Kidney (tissue), 14 donors: ENCODE data around the gene SOAT2. TPM values are rescaled to one million over a fixed set of nuclear protein-coding genes. Genes with fewer than 3 reads are reported as not detected.
"Not testable (repeated sequence)": the region's sequence is repeated elsewhere in the genome, so short reads cannot be mapped to it uniquely, and the experiment has no call there.

Source experiments
- DNase-seq, 5 donors: peaks; one replicate each; pipeline ENCODE4 v3.0.0-alpha.2; 2013 to 2020
- FAIRE-seq: peaks from 2 replicates; lab custom pipeline; 2012; peaks lifted over from hg19 to GRCh38; lab: Jason Lieb, UNC
- H3K27ac ChIP-seq, 2 donors: one replicate each; pipeline ENCODE4 v1.7.0; 2013; ENCODE audit warnings: low read depth in 2 of 2, low read length in 2 of 2, inconsistent platforms in 1 of 2
- H3K27me3 ChIP-seq: one replicate; pipeline ENCODE4 v1.7.1; 2013; ENCODE audit warnings: low read length, inconsistent platforms; ENCODE audit not compliant: control insufficient read depth, insufficient read depth
- H3K36me3 ChIP-seq, 3 donors: one replicate each; pipeline versions ENCODE4 v1.7.0 to v1.7.1; 2013; ENCODE audit warnings: low read length in 3 of 3, control low read depth in 1 of 3, inconsistent platforms in 1 of 3; ENCODE audit not compliant: insufficient read depth in 3 of 3, control insufficient read depth in 2 of 3
- H3K4me1 ChIP-seq, 3 donors: one replicate each; pipeline versions ENCODE4 v1.7.0 to v1.7.1; 2013; ENCODE audit warnings: low read length in 3 of 3, inconsistent platforms in 1 of 3, low read depth in 1 of 3; ENCODE audit not compliant: control insufficient read depth in 2 of 3, insufficient read depth in 2 of 3
- H3K4me3 ChIP-seq, 3 donors: one replicate each; pipeline versions ENCODE4 v1.7.0 to v1.8.1; 2013; ENCODE audit warnings: low read length in 3 of 3, control low read depth in 1 of 3, inconsistent platforms in 1 of 3
- H3K9ac ChIP-seq, 3 donors: one replicate each; pipeline versions ENCODE4 v1.7.0 to v1.7.1; 2013; ENCODE audit warnings: low read length in 3 of 3, control low read depth in 1 of 3, inconsistent platforms in 1 of 3
- H3K9me3 ChIP-seq, 3 donors: one replicate each; pipeline versions ENCODE4 v1.7.0 to v1.7.1; 2013; ENCODE audit warnings: low read length in 3 of 3, control low read depth in 1 of 3, inconsistent platforms in 1 of 3; ENCODE audit not compliant: control insufficient read depth in 2 of 3, insufficient read depth in 1 of 3
- CTCF ChIP-seq: IDR thresholded peaks from 3 replicates; pipeline ENCODE4 v1.5.1; 2012; ENCODE audit warnings: mild to moderate bottlenecking, moderate library complexity, borderline replicate concordance; ENCODE audit not compliant: insufficient read depth; ENCODE audit errors: extremely low read depth
- intact Hi-C: fragments of 100-400 bp; cut with DNase I; formaldehyde crosslinking; loops from one replicate; pipeline ENCODE4 v1.11.1; 2022
- polyA plus RNA-seq: library from polyadenylated mRNA; stranded (reverse); fragments of 350-450 nt; fragmentation: Illumina TruSeq; extraction: RNeasy Lipid Tissue Mini Kit (QIAGEN cat#74804); gene quantifications from one replicate; pipeline ENCODE4 v1.2.3, GENCODE V29; 2014; ENCODE audit warnings: low read depth, low replicate concordance; ENCODE audit not compliant: insufficient read depth
- total RNA-seq: library from RNA; stranded (reverse); fragmentation: NEBNext Ultra II Directional; extraction: Animal tissue kit (Norgen Biotek cat#: 25700); gene quantifications from one replicate; pipeline ENCODE4 v1.2.1, GENCODE V29; 2021
- donor health status: control.
- donor health status: control.
- donor health status: control.
- donor health status: control.
- donor health status: control.
- donor health status: DM: yes; HTN: yes; CAD: no.
- donor health status: Normal renal cell carcinoma (clear cell type).

The SOAT2 gene
- total and polyA plus RNA-seq, 2 donors from 2014 or later = 0.19 to 0.26 TPM

DNA sequence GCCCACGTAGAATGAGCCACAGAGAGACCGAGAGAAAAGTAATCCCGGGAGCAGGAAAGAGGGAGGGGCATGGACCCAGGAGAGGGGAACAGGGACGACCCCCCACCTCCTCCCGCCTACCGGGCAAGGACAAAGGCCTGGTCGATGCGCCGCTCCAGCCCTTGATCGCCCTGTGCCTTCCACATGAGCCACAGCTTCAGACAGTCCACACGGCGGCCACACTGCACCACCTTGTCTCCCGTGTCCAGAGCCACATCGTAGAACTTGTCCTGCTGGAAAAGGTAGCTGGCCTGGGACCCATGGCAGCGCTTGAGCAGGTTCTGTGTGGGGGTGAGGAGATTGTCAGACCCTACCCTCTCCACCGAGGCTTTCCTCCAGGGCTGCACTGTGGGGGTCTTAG lies 56.7 kb downstream of the SOAT2 start:
- Histone ChIP-seq H3K36me3 (no peaks in the 10 kb centered on the region), H3K9ac (no peak overlapping the region), H3K9me3 (no peaks in the 10 kb centered on the region), H3K27me3 (no peaks in the 10 kb centered on the region), H3K4me1 (peaks cover 0 to 2% (median 0%) of the 10 kb centered on the region in 3 donors), H3K4me3 (no peak overlapping the region), H3K27ac (no peak overlapping the region)
- no peak for DNase-seq
- intact Hi-C loops = no loop called here
- FAIRE-seq = no peak
- TF ChIP-seq CTCF = no peak

DNA sequence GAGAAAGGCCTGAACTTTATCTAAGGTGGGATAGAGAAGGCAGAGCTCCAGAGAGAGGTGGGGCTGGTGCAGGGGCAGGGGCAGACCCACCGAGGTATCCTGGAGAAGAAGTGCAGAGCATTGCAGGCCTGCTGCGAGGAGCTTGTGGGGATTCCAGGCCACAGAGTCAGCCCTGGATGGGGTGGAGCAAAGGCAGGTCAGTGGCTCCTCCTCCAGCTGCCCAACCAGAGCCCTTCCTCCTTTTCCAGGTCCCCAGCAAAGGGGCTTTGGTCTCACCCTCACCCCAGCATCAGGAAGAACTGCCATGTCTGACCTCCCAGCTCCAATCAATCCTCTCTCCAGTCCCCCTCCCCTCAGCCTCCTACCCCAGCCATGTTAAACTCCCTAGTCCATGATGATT lies 57.4 kb downstream of the SOAT2 start:
- H3K27me3 ChIP-seq = no peaks in the 10 kb centered on the region
- H3K36me3 ChIP-seq = no peaks in the 10 kb centered on the region
- no peaks in the 10 kb centered on the region for H3K9me3 ChIP-seq
- H3K4me1 ChIP-seq = peaks cover 0 to 2% (median 0%) of the 10 kb centered on the region in 3 donors
- H3K4me3 ChIP-seq = no peak overlapping the region
- TF ChIP-seq CTCF = no peak
- no peak overlapping the region for H3K9ac ChIP-seq
- H3K27ac ChIP-seq = no peak overlapping the region
- FAIRE-seq (no peak), DNase-seq (no peak)
- intact Hi-C loops = no loop called here

GRCh38 chr12:53161119-53161911 lies 58.0 kb downstream of the SOAT2 start:
- no peak for TF ChIP-seq CTCF
- intact Hi-C loops = no loop called here
- H3K9me3 ChIP-seq = no peaks in the 10 kb centered on the region
- H3K9ac ChIP-seq = no peak overlapping the region
- H3K27ac ChIP-seq = no peak overlapping the region
- DNase-seq (no peak), FAIRE-seq (no peak)
- no peak overlapping the region for H3K4me3 ChIP-seq
- no peaks in the 10 kb centered on the region for H3K27me3 ChIP-seq
- peaks cover 0 to 2% (median 0%) of the 10 kb centered on the region in 3 donors for H3K4me1 ChIP-seq
- H3K36me3 ChIP-seq = no peaks in the 10 kb centered on the region

- H3K27ac ChIP-seq, DNase-seq, H3K4me3 ChIP-seq, FAIRE-seq, intact Hi-C loops, H3K9ac ChIP-seq, H3K27me3 ChIP-seq, H3K36me3 ChIP-seq, H3K9me3 ChIP-seq, H3K4me1 ChIP-seq: not testable (repeated sequence)
Measured at GRCh38 chr12:53163008-53163407, 59.7 kb downstream of the SOAT2 start.
